GM18526 (cell line): Measurements from ENCODE around the gene TFF1.

Experiments used
- POLR2A ChIP-seq: IDR thresholded peaks from 3 replicates; pipeline ENCODE4 v1.6.1; 2011; ENCODE audit not compliant: insufficient read length; ENCODE audit errors: extremely low read depth

The TFF1 gene

GRCh38 chr21:42390193-42390592, 23.9 kb upstream of the TFF1 start:
- TF ChIP-seq POLR2A, result no peak

- no peak for TF ChIP-seq POLR2A
Measured at GRCh38 chr21:42389449-42389835, 23.1 kb upstream of the TFF1 start.

DNA sequence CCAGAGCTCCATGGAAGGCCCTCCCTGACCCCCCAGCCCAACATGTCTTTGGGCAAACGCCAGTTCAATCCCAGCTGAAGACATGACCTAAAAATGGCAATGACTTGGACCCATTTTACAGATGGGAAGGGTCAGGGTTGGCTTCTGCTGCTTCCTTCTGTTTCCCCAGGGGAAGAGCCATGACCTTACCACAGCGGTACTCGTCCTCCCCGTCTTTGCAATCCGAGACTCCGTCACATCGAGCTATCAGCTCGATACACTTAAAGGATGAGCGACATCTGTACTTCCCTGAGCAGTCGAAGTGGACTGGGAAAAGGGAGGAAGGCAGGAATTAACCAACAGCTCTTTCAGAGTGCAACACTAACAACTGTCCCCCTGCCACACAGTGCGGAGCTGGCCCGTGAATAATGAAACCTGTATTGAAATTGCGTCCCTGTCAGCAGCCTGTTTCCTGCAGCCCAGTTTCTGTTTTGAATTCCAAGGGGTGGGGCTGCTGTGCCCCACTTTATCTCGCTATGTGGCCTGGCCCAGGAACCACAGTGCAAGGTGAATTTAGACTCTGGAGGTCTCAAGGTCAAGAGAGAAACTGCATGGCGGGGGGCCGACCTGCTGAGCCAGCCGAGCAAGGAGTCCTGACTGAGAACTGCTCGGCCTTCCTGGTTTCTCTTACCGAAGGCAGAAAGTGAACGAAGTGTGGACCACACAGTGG, 22.6 kb upstream of the TFF1 start:
- TF ChIP-seq POLR2A, result no peak

- TF ChIP-seq POLR2A, result no peak
Measured at GRCh38 chr21:42387843-42388340, 21.6 kb upstream of the TFF1 start.

DNA sequence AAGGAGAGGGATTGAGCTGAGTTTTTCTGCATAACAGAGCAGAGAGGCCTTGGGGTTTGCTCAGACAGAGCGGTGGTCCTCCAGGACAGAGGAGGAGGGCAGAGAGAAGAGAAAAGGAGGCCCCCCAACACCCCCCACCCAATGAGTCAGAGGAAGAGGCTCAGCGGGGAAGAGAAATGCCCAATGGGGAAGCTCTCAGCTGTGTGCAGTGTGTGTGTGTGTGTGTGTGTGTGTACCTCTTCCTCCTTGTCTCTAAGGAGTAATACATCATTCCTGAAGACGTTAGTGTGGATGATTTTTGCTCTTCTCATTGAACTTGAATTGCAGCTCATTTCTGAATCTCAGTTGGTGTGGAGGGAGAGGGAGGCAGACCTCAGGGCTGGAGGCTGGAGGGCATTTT, 20.8 kb upstream of the TFF1 start:
- TF ChIP-seq POLR2A, result no peak

DNA sequence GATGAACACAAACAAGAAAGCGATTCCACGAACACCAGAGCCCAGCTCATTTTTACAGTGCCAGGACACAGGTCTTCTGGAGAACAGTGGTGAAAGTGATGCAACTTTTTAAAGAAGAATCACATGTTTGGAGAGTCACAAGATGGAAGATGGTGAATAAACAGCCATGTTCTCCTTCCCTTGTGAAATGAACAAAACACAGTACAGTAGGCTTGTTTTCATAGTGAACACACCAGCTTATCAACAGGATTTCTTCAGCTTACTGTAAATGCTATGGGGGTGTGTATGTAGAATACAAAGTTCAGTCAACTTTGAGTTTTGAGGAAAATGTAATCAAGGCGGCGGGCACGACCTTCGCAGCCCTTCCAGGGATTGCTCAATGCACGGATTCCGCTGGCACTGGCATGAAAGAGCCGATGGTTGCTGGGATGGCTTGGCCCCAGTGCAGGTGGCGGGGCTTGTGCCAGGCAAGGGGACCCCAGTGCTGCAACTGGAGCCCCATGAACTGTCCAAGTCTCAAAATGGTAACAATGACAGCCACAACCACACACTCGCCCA, 19.8 kb upstream of the TFF1 start:
- no peak for TF ChIP-seq POLR2A

DNA sequence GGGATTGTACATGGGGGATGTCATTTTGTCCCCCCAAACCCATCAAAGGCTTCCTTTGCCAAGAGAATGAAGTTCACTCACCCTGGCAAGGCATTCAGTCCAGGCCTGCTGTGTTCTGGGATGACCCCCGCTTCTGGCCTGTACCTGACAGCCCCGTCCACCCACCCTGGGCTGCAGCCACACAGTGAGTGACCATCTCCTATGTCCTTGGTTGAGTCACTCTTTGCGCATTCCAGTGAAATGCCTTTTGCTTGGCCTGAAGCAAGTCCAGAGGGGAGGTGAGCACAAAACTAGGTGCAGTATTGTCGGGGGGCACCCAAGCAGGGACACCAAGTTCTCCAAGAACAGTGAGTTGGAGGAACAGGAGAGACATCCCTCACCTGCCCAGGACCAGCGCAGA, 19.3 kb upstream of the TFF1 start:
- TF ChIP-seq POLR2A, result no peak

GRCh38 chr21:42384989-42385388, 18.7 kb upstream of the TFF1 start:
- no peak for TF ChIP-seq POLR2A

DNA sequence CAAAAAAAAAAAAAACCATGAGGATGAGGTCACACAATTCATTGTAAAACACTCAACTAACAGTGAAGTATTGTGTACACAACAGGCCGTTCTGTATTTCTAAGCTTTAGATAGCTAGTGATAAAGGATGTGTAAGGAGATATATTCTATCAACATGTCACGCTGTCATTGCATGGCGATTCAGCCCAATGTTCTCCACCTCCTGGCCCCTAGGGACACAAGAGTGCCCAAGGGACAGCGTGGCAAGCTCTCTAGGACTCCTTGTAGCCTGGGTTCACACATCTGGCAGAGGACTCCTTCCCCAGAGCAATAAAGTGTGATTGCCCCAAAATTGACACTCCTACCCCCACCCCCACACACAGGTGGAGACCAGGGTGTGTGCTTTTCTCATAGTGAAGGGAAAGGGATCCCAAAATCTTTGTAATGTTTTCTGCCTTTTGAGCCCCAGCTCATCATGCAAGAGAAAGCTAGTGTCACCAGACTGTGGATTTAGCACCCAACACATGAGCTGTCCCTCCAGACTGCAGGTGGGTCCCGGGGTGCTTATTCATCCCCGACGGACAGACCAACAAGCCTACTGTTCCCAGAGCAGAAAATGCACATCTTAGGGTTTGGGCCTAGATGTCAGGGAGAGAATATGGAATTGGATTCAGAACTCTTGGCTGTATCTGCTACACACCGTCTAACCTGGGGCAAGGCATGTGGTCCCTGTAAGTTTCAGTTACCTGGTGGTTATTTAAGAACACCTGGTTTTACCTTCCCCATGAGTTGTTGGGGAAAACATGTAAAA, 18.0 kb upstream of the TFF1 start:
- TF ChIP-seq POLR2A, result no peak

- no peak for TF ChIP-seq POLR2A
Measured at GRCh38 chr21:42383331-42383730, 17.0 kb upstream of the TFF1 start.

- TF ChIP-seq POLR2A, result no peak
Measured at GRCh38 chr21:42382915-42383314, 16.6 kb upstream of the TFF1 start.

- no peak for TF ChIP-seq POLR2A
Measured at GRCh38 chr21:42381347-42381984, 15.1 kb upstream of the TFF1 start.

DNA sequence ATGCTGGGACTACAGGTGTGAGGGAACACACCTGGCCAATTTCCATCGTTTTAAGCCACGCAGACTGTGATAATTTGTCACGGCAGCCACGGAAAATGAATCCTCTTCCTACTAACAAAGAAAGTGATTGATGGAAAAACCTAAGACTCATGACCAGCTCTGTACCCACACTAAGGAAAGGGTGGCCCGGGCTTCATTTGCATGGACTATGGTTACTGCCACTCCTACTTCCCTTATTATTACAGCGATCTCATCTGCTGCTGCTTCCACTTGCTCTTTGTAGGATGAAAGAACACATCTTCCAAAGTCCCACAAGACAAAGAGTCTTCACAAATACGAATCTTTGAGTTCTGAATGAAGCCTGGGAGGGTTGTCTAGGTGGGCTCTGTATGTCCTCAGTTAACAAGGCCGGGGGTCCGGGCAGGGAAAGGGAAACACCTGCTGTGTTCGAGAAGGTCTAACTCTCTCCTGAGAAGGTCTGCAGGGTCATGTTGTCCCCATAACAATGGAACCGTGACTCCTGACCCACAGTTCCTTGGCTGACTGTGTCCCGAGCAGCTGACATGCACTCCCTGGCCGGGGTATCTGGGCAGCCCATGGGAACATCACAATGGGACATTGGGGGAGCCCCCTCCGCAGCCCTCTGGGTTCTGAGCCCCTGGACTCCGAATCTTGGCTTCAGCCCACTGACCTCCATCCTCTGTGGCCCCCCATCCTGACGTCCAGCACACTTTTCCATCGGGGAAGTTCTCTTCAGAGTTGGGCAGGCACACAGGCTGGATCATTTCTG, 13.3 kb upstream of the TFF1 start:
- TF ChIP-seq POLR2A, result no peak

DNA sequence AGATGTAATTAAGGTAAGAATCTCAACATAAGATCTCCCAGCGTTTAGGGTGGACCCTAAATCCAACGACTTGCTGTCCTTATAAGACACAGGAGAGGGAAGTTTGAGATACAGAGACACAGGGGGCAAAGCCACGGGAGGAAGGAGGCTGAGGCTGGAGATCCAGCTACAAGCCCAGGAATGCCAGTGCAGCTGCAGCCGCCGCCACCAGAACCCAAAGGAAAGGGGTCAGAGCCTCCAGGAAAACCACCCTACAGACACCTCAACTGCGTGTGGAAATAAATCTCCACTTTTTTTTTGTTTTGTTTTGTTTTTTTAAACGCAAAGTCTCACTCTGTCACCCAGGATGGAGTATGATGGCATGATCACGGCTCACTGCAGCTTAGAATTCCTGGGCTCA, 12.1 kb upstream of the TFF1 start:
- no peak for TF ChIP-seq POLR2A

GRCh38 chr21:42377951-42378340, 11.6 kb upstream of the TFF1 start:
- TF ChIP-seq POLR2A, result no peak
